K562 (cell line): ENCODE results near the gene RALGAPB. TPM values are rescaled to one million over a fixed set of nuclear protein-coding genes. Genes with fewer than 3 reads are reported as not detected.
A peak's percentile ranks its signal among the peaks of the same experiment; 100 is the strongest.

Experiments
- BRF1 ChIP-seq: IDR thresholded peaks from 3 replicates; pipeline ENCODE4 v1.6.1; 2011; ENCODE audit warnings: borderline replicate concordance, mild to moderate bottlenecking; ENCODE audit not compliant: insufficient read length; ENCODE audit errors: extremely low read depth
- CBFB ChIP-seq: sonication (generic); formaldehyde crosslinking; IDR thresholded peaks from 2 replicates; pipeline ENCODE4 v1.4.0; 2020; ENCODE audit warnings: mild to moderate bottlenecking, missing genetic modification reagents
- E2F3 ChIP-seq: fragments of 250-450 bp; sonication (Bioruptor Pico); IDR thresholded peaks from 2 replicates; pipeline ENCODE4 v1.4.0; 2020; ENCODE audit warnings: mild to moderate bottlenecking
- EP300 ChIP-seq: IDR thresholded peaks from 2 replicates; pipeline ENCODE4 v1.6.1; 2012; ENCODE audit warnings: low read length, improper control_type of control experiment
- ESRRA ChIP-seq: fragments of 450-650 bp; IDR thresholded peaks from 2 replicates; pipeline ENCODE4 v1.6.1; 2014; ENCODE audit warnings: low read depth, mild to moderate bottlenecking, moderate library complexity, borderline replicate concordance
- GTF2A2 ChIP-seq: IDR thresholded peaks from 2 replicates; pipeline ENCODE4 v1.6.1; 2016; ENCODE audit warnings: mild to moderate bottlenecking, missing genetic modification characterization, missing compliant biosample characterization
- HNRNPL ChIP-seq: fragments of 200-400 bp; formaldehyde crosslinking; IDR thresholded peaks from 2 replicates; pipeline ENCODE4 v1.6.1; 2017; ENCODE audit warnings: low read depth, mild to moderate bottlenecking, low read length
- ILF3 ChIP-seq: fragments of 450-650 bp; IDR thresholded peaks from 2 replicates; pipeline ENCODE4 v1.6.1; 2018; ENCODE audit warnings: antibody characterized with exemption, mild to moderate bottlenecking, moderate library complexity, borderline replicate concordance
- KLF10 ChIP-seq: fragments of 250-450 bp; sonication (Bioruptor Pico); IDR thresholded peaks from 2 replicates; pipeline ENCODE4 v1.6.1; 2021; ENCODE audit warnings: matching md5 sums
- MCM2 ChIP-seq: fragments of 450-650 bp; IDR thresholded peaks from 2 replicates; pipeline ENCODE4 v1.6.1; 2017; ENCODE audit warnings: low read depth, mild to moderate bottlenecking
- MXI1 ChIP-seq: IDR thresholded peaks from 2 replicates; pipeline ENCODE4 v1.6.1; 2011; ENCODE audit warnings: low read depth, mild to moderate bottlenecking, improper control_type of control experiment, low read length
- PRPF4 ChIP-seq: fragments of 200-400 bp; formaldehyde crosslinking; IDR thresholded peaks from one replicate; pipeline ENCODE4 v1.6.1; 2017; ENCODE audit warnings: low read length, low read depth, mild to moderate bottlenecking; ENCODE audit not compliant: insufficient read depth, poor library complexity, severe bottlenecking
- RCOR1 ChIP-seq, 2 experiments: IDR thresholded peaks; 2 replicates each; pipeline ENCODE4 v1.6.1; 2012; ENCODE audit warnings: low read depth in 2 of 2, low read length in 2 of 2, borderline replicate concordance in 1 of 2, improper control_type of control experiment in 1 of 2
- TAF9B ChIP-seq: fragments of 450-650 bp; IDR thresholded peaks from 2 replicates; pipeline ENCODE4 v1.6.1; 2018; ENCODE audit warnings: mild to moderate bottlenecking; ENCODE audit not compliant: partially characterized antibody
- ZBTB17 ChIP-seq: fragments of 450-650 bp; formaldehyde crosslinking; IDR thresholded peaks from 2 replicates; pipeline ENCODE4 v1.4.0; 2020; ENCODE audit warnings: mild to moderate bottlenecking
- ZNF134 ChIP-seq: fragments of 250-450 bp; sonication (Bioruptor Pico); conservative IDR thresholded peaks from 2 replicates; pipeline ENCODE4 v1.4.0; 2020
- ZNF197 ChIP-seq: fragments of 200-800 bp; sonication (Bioruptor generic); IDR thresholded peaks from 2 replicates; pipeline ENCODE4 v1.6.1; 2016; ENCODE audit warnings: low read depth, missing genetic modification characterization, missing compliant biosample characterization
- ZNF75A ChIP-seq: fragments of 450-650 bp; formaldehyde crosslinking; IDR thresholded peaks from 2 replicates; pipeline ENCODE4 v1.4.0; 2020; ENCODE audit warnings: mild to moderate bottlenecking
- polyA plus RNA-seq, 8 experiments: library from polyadenylated mRNA; depleted of rRNA in 4 of 8; stranded (reverse) in 5 of 8; unstranded in 3 of 8; fragments of >200 nt; fragmentation: Nextera tagmentation in 2 of 8; fragmentation: Illumina TruSeq in 1 of 8; extraction: Ambion mirVana in 2 of 8; extraction: Trizol in 1 of 8; gene quantifications; 2 replicates each; pipeline versions ENCODE4 v1.2.1 to v1.2.3, GENCODE V29; 2011 to 2014; ENCODE audit warnings: inconsistent platforms in 1 of 8, missing spikeins in 1 of 8
- total RNA-seq, 7 experiments: library from RNA; depleted of rRNA in 6 of 7; stranded (reverse); fragments of >200 nt in 6 of 7; fragmentation: Illumina TruSeq in 2 of 7; extraction: Trizol in 2 of 7; gene quantifications; 2 replicates each; pipeline versions ENCODE4 v1.2.1 to v1.2.3, GENCODE V29; 2011 to 2021; ENCODE audit warnings: low replicate concordance in 1 of 7
- TF ChIP-seq, protein P1 (sequence below): sonication (generic); formaldehyde crosslinking; IDR thresholded peaks from 2 replicates; pipeline ENCODE4 v1.8.0; 2022; ENCODE audit warnings: mild to moderate bottlenecking, missing genetic modification reagents
- TF ChIP-seq, protein P2 (sequence below), 2 experiments: fragments of 450-650 bp; conservative IDR thresholded peaks; 2 replicates each; pipeline ENCODE4 v1.6.1; 2017; ENCODE audit warnings: mild to moderate bottlenecking in 2 of 2, moderate library complexity in 2 of 2
- TF ChIP-seq, protein P3 (sequence below): fragments of 250-450 bp; sonication (Bioruptor Pico); IDR thresholded peaks from 2 replicates; pipeline ENCODE4 v1.6.1; 2021; ENCODE audit warnings: mild to moderate bottlenecking
- TF ChIP-seq, protein P4 (sequence below): fragments of 250-450 bp; sonication (Bioruptor Pico); IDR thresholded peaks from 2 replicates; pipeline ENCODE4 v1.9.0; 2021; ENCODE audit warnings: mild to moderate bottlenecking
- TF ChIP-seq, protein P5 (sequence below), 2 experiments: fragments of 450-650 bp in 1 of 2; sonication (generic) in 1 of 2; formaldehyde crosslinking in 1 of 2; IDR thresholded peaks in 1 of 2; conservative IDR thresholded peaks in 1 of 2; 2 replicates each; pipeline versions ENCODE4 v1.6.1 to v1.8.1; 2016 to 2023; ENCODE audit warnings: mild to moderate bottlenecking in 2 of 2, moderate library complexity in 2 of 2, inconsistent platforms in 1 of 2, missing genetic modification reagents in 1 of 2
- TF ChIP-seq, protein P6 (sequence below): fragments of 250-450 bp; sonication (Bioruptor Pico); IDR thresholded peaks from 2 replicates; pipeline ENCODE4 v1.5.0; 2021

Gene RALGAPB
- total and polyA plus RNA-seq, 9 of the 15 experiments (the other 6 are each of a cell fraction or from before 2014, with no cell fraction given) = 4.3 to 25.6 (median 13.6) TPM

DNA sequence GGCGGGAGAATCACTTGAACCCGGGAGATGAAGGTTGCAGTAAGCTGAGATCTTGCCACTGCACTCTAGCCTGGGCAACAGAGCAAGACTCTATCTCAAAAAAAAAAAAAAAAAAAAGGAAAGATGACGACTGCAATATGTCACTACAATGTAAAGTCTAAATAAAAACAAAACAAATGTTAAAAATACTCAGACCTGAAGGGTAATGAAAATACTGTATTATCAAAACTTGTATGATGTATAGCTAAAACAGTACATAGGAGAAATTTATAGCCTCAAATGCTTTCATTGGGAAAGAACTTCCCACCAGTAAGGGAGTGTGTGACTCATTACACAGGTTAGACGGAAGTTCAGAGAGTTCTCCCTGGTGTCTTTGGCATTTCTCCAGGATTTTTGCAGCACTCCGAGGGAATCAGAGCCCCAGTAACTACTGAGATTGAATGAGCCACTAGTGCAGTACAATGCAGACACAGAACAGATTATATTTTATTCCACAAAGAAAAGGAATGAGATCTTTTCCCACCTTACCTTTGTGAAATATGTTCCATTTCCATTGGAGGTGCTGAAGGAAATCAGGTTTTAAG, 12.5 kb upstream of the RALGAPB start (continued):
- TF ChIP-seq, protein P1, sequence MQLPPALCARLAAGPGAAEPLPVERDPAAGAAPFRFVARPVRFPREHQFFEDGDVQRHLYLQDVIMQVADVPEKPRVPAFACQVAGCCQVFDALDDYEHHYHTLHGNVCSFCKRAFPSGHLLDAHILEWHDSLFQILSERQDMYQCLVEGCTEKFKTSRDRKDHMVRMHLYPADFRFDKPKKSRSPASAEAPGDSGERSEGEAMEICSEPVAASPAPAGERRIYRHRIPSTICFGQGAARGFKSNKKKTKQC (CRISPR knock-in tag) = no peak
- TF ChIP-seq, protein P2, sequence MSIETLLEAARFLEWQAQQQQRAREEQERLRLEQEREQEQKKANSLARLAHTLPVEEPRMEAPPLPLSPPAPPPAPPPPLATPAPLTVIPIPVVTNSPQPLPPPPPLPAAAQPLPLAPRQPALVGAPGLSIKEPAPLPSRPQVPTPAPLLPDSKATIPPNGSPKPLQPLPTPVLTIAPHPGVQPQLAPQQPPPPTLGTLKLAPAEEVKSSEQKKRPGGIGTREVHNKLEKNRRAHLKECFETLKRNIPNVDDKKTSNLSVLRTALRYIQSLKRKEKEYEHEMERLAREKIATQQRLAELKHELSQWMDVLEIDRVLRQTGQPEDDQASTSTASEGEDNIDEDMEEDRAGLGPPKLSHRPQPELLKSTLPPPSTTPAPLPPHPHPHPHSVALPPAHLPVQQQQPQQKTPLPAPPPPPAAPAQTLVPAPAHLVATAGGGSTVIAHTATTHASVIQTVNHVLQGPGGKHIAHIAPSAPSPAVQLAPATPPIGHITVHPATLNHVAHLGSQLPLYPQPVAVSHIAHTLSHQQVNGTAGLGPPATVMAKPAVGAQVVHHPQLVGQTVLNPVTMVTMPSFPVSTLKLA (conservative IDR thresholded peaks at IDR 0.05) = peak in 1 of 2 experiments; percentile 70; a peak in 2 of 4 replicates
- TF ChIP-seq RCOR1 (IDR thresholded peaks at IDR 0.05; ENCODE audit: borderline replicate concordance in 1 of 2, low read depth in 2 of 2, low read length in 2 of 2) (peak; percentile 100), ESRRA (no peak), CBFB (CRISPR knock-in tag) (no peak), ILF3 (no peak), ZNF134 (no peak), EP300 (0 out of 2 replicates have a peak, but pooled peaks have one; percentile 20), MXI1 (no peak), KLF10 (CRISPR knock-in tag) (no peak), PRPF4 (no peak), BRF1 (no peak), E2F3 (CRISPR knock-in tag) (no peak), TAF9B (no peak), ZBTB17 (CRISPR knock-in tag) (no peak), ZNF197 (no peak), HNRNPL (no peak), ZNF75A (CRISPR knock-in tag) (no peak), MCM2 (no peak), GTF2A2 (tag) (no peak)
- TF ChIP-seq, protein P3, sequence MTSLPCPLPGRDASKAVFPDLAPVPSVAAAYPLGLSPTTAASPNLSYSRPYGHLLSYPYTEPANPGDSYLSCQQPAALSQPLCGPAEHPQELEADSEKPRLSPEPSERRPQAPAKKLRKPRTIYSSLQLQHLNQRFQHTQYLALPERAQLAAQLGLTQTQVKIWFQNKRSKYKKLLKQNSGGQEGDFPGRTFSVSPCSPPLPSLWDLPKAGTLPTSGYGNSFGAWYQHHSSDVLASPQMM (CRISPR knock-in tag) = no peak
- TF ChIP-seq, protein P4, sequence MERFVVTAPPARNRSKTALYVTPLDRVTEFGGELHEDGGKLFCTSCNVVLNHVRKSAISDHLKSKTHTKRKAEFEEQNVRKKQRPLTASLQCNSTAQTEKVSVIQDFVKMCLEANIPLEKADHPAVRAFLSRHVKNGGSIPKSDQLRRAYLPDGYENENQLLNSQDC (CRISPR knock-in tag) = no peak
- TF ChIP-seq, protein P5, sequence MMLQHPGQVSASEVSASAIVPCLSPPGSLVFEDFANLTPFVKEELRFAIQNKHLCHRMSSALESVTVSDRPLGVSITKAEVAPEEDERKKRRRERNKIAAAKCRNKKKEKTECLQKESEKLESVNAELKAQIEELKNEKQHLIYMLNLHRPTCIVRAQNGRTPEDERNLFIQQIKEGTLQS (IDR thresholded peaks at IDR 0.05) = peak; percentile 80
- TF ChIP-seq, protein P5 (CRISPR knock-in tag; conservative IDR thresholded peaks at IDR 0.05) = no peak
- TF ChIP-seq, protein P6, sequence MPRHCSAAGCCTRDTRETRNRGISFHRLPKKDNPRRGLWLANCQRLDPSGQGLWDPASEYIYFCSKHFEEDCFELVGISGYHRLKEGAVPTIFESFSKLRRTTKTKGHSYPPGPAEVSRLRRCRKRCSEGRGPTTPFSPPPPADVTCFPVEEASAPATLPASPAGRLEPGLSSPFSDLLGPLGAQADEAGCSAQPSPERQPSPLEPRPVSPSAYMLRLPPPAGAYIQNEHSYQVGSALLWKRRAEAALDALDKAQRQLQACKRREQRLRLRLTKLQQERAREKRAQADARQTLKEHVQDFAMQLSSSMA (CRISPR knock-in tag) = no peak
